ENCODE data around the gene HRCT1. TPM values are rescaled to one million over a fixed set of nuclear protein-coding genes. Genes with fewer than 3 reads are reported as not detected.
A peak's percentile ranks its signal among the peaks of the same experiment; 100 is the strongest.
"Not testable (repeated sequence)": the region's sequence is repeated elsewhere in the genome, so short reads cannot be mapped to it uniquely, and the experiment has no call there.

The HRCT1 gene
- total RNA-seq, 1 donor from 2014 or later: not detected

DNA sequence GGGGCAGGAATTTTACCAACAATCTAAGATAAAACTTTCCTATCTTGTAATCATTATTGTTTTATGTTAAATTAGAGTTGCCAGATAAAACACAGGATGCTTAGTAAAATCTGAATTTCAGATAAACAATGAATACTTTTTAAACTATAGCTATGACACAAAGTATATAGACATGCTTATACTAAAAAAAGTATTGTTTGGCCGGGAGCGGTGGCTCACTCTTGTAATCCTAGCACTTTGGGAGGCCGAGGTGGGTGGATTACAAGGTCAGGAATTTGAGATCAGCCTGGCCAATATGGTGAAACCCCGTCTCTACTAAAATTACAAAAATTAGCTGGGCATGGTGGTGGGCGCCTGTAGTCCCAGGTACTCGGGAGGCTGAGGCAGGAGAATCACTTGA lies 28.1 kb downstream of the HRCT1 start:
- H3K27me3 Mint-ChIP-seq; H3K9me3 Mint-ChIP-seq; H3K36me3 Mint-ChIP-seq (ENCODE audit: low read depth); H3K4me3 Mint-ChIP-seq; DNase-seq; intact Hi-C loops (cut with micrococcal nuclease); H3K27ac Mint-ChIP-seq: not testable (repeated sequence)
- peaks cover 16% of the 10 kb centered on the region for H3K4me1 Mint-ChIP-seq

DNA sequence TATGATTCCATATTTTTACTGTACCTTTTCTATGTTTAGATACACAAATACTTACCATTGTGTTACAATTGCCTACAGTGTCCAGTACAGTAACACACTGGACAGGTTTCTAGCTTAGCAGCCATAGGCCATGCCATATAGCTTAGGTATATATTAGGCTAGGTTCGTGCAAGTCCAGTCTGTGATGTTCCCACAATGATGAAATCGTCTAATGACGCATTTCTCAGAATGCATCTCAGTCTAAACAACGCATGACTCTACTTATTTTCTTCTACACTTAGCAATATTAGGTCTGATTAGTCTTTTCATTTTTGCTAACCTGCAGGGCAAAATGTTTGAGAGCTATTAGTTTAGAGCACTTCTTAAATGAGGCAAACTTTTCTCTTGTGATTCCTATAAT lies 29.3 kb downstream of the HRCT1 start:
- Mint-ChIP-seq H3K4me3 (no peak overlapping the region), H3K9me3 (peaks cover 3% of the 10 kb centered on the region), H3K36me3 (ENCODE audit: low read depth) (no peaks in the 10 kb centered on the region), H3K27me3 (peaks cover 4% of the 10 kb centered on the region), H3K4me1 (peaks cover 23% of the 10 kb centered on the region), H3K27ac (no peak overlapping the region)
- intact Hi-C loops (cut with micrococcal nuclease): no loop called here
- no peak for DNase-seq

DNA sequence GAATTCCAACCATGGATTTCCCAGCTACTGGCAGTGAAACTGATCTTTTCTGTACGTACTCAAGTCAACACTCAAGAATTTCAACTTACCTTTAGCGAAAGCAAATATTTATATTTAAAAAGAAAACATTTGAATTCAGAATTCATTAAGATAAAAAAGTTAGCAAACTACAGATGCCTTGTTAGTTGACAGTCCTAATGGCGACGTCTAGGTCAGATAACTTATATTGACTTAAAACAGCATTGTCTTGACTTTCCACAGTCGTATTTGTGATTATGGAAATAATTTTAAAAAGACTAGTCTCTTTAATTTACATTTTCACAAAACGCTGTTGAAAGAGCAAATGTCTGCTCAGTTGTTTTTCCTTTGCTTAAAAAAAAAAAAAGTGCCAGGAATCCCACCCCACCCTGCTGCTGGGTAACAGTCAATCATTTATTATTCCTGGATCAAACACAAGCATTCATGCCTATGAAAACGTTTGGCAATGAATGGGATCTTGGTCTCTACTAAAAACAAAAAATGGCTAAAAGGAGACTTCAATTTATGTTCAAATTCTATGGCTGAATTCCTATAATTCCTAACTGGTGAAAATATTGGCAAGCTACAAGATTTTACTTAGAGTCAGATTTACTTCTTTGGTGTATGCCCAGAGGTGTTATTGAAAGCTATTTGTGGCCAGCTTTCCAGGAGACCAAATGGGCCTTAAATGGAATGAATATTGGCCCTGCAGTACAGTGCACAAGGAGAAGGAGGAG lies 29.9 kb downstream of the HRCT1 start:
- Mint-ChIP-seq H3K27ac (no peak overlapping the region), H3K4me1 (peaks cover 29% of the 10 kb centered on the region), H3K4me3 (no peak overlapping the region), H3K9me3 (peaks cover 3% of the 10 kb centered on the region), H3K27me3 (peaks cover 2% of the 10 kb centered on the region), H3K36me3 (ENCODE audit: low read depth) (no peaks in the 10 kb centered on the region)
- DNase-seq: no peak
- intact Hi-C loops (cut with micrococcal nuclease): no loop called here

DNA sequence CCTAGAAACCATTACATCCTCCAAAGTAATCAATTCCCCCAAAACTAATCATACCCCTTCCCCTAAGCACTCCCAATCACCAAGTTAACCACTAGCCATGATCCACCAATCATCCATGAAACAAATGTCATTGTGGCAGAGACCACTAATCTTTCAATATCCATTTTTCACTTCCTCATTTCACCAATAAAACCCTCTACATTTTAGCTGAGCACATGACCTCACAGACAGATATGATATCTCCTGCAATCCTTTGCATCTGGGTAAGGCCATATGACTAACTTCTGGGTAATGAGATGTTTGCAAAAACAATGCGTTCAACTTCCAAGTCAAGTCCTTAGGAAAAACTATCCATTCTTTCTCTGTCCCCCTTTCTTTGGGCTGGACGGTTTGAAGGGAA lies 31.2 kb downstream of the HRCT1 start:
- H3K4me1 Mint-ChIP-seq: peaks cover 31% of the 10 kb centered on the region
- no peak for DNase-seq
- intact Hi-C loops (cut with micrococcal nuclease): no loop called here
- no peaks in the 10 kb centered on the region for H3K27me3 Mint-ChIP-seq
- no peak overlapping the region for H3K27ac Mint-ChIP-seq
- H3K4me3 Mint-ChIP-seq: no peak overlapping the region
- H3K9me3 Mint-ChIP-seq: peaks cover 3% of the 10 kb centered on the region
- H3K36me3 Mint-ChIP-seq (ENCODE audit: low read depth): no peaks in the 10 kb centered on the region

DNA sequence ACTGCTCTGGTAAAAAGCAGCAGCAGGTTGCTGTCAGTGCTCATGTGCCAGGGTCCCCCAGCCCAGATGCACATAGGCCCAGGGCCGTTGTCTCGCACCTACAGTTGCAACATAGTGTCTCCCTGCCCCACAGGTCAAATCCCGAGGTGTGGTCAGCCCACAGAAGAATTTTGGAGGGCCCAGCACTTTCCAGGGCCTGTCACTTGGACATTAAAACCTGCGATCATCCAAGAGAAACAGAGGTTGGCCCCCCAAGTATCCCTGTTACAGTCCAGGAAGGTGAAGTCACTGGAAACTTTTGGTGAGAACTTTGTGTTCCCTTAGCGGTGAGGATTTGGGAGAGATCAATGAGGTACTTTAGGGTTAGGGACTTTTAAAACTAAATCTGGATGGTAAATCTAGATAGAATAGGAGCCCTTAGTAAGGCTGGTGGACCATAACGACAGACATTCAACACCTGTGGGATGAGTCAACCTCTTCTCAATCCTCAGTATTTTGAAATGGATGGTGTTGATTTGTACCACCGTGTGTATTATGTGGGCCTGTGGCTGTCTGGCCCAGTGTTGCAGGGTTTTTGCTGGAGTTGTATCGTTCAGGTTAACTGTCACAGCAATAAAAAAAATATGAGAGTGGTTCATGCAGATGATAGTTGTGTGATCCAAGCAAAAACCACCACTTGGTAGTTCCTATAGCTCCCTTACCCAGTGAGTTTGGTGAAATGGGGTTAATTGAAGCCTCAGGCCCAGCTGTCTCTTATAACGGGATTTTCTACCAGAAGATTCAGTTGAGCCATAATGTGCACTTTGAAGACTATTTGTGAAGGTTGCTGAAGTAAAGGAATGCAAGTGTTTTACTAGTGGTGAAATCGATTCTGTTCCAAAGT lies 32.7 kb downstream of the HRCT1 start:
- Mint-ChIP-seq H3K36me3 (ENCODE audit: low read depth) (no peaks in the 10 kb centered on the region), H3K27me3 (no peaks in the 10 kb centered on the region), H3K4me3 (no peak overlapping the region), H3K27ac (no peak overlapping the region), H3K4me1 (peaks cover 21% of the 10 kb centered on the region), H3K9me3 (peaks cover 3% of the 10 kb centered on the region)
- no peak for DNase-seq
- intact Hi-C loops (cut with micrococcal nuclease): no loop called here

DNA sequence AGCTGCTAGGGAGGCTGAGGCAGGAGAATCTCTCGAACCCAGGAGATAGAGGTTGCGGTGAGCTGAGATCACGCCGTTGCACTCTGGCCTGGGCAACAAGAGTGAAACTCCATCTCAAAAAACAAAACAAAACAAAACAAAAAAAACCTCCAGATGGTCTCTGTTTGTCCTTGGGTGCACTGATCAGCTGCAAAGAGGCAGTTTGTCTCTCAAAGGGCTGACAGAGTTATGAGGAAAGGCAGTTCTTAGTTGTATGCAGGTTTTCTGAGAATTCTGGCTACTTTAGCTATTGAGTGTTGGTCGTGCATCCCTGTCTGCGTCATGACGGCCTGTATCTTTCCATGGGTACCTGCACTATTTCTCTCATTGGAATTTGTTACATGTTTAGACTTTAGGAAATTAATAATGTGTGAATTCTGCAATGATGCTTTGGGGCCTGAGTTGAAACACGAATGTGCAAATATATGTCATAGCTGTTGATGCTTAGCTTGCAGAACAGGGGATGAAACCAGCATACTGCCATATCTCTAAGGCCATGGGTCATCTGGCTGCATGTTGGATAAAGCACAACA lies 33.8 kb downstream of the HRCT1 start:
- H3K36me3 Mint-ChIP-seq (ENCODE audit: low read depth): no peaks in the 10 kb centered on the region
- H3K27ac Mint-ChIP-seq: no peak overlapping the region
- DNase-seq: no peak
- H3K9me3 Mint-ChIP-seq: peaks cover 3% of the 10 kb centered on the region
- H3K4me1 Mint-ChIP-seq: peaks cover 20% of the 10 kb centered on the region
- no peak overlapping the region for H3K4me3 Mint-ChIP-seq
- intact Hi-C loops (cut with micrococcal nuclease): no loop called here
- no peaks in the 10 kb centered on the region for H3K27me3 Mint-ChIP-seq

DNA sequence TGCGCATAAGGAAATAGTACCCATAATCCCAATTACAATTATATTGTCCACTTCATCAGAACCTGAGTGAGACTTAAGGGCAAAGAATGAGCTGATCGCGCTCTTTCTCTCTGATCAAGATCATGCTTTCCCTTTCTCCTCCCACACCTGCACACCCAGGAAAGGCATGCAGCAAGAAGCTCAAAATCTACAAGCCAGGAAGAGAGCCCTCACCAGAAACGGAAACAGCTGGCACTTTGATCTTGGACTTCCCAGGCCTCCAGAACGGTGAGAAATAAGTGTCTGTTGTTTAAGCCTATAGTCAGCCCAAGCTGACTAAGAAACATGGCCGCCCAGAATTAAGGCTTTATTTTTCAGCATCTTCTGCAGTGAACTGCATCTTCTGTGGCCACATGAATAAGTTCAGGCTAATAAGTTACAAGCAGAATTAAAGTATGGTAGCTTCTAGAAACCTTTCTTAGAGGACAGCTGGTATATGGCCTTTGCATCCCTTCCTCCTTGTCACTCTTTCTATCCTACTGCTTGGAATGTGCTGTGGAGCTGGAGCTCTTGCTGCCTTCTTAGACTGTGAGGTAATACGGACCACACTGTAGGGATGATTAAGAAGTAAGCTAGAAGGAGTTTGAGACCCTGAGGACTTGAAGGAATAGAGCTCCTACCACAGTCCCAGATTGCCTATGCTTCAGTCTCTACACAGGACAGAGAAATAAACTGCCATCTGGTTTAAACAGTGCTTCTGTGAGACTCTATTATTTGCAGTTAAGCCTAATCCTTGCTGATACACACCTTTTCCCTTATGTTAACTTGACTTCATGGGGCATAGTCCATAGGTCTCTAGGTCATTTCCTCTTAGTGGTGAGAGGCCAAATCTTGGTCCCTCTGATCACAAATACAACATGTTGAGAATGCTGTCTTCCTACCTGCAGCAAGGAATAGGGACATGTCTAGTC lies 34.7 kb downstream of the HRCT1 start:
- no peaks in the 10 kb centered on the region for H3K27me3 Mint-ChIP-seq
- peak overlapping the region; percentile 22 for H3K4me3 Mint-ChIP-seq
- H3K9me3 Mint-ChIP-seq: peaks cover 3% of the 10 kb centered on the region
- H3K4me1 Mint-ChIP-seq: peaks cover 22% of the 10 kb centered on the region
- H3K27ac Mint-ChIP-seq: no peak overlapping the region
- peak; percentile 81 for DNase-seq
- H3K36me3 Mint-ChIP-seq (ENCODE audit: low read depth): no peaks in the 10 kb centered on the region
- intact Hi-C loops (cut with micrococcal nuclease): no loop called here

DNA sequence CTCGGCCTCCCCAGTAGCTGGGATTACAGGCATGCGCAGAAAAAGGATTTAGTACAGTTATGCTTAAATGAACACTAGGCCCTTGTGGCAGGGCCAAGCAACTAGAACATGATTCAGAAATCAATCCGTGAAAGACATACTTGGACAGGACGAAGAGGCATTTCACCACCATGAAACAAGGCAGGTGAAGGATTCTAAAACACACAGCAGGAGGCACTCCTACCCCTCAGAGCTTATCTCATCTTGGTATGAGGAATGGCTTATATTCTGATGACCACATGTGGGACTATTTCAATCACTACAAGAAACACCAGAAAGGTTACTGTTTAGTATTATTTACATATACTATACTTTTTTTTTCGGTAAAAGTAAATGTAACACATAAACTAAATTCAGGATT lies 36.3 kb downstream of the HRCT1 start:
- H3K4me3 Mint-ChIP-seq: no peak overlapping the region
- H3K9me3 Mint-ChIP-seq: no peaks in the 10 kb centered on the region
- peaks cover 23% of the 10 kb centered on the region for H3K4me1 Mint-ChIP-seq
- no peak for DNase-seq
- H3K27ac Mint-ChIP-seq: no peak overlapping the region
- intact Hi-C loops (cut with micrococcal nuclease): no loop called here
- no peaks in the 10 kb centered on the region for H3K36me3 Mint-ChIP-seq (ENCODE audit: low read depth)
- H3K27me3 Mint-ChIP-seq: no peaks in the 10 kb centered on the region

DNA sequence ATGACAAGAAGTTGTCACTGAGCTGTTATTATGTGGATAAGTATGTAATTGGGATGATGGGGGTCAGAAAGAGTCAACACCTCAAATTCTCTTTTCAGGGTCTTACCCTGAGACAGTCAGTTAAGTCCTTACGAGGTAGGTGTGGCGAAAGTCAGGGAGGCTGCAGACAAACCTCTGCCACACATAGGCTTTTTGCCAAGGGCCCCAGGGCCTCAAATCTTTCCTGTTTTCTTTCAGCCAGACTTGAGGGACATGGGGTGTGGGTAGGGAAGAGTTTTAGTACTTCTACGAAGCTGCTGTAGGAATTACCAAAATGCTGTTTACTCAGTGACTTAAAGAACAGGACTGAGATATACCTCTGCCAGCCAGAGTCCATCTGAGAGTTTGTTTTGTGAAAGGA lies 38.2 kb downstream of the HRCT1 start:
- peaks cover 21% of the 10 kb centered on the region for H3K4me1 Mint-ChIP-seq
- H3K27me3 Mint-ChIP-seq: peaks cover 5% of the 10 kb centered on the region
- no peaks in the 10 kb centered on the region for H3K9me3 Mint-ChIP-seq
- no peaks in the 10 kb centered on the region for H3K36me3 Mint-ChIP-seq (ENCODE audit: low read depth)
- DNase-seq: no peak
- intact Hi-C loops (cut with micrococcal nuclease): no loop called here
- no peak overlapping the region for H3K4me3 Mint-ChIP-seq
- H3K27ac Mint-ChIP-seq: no peak overlapping the region

DNA sequence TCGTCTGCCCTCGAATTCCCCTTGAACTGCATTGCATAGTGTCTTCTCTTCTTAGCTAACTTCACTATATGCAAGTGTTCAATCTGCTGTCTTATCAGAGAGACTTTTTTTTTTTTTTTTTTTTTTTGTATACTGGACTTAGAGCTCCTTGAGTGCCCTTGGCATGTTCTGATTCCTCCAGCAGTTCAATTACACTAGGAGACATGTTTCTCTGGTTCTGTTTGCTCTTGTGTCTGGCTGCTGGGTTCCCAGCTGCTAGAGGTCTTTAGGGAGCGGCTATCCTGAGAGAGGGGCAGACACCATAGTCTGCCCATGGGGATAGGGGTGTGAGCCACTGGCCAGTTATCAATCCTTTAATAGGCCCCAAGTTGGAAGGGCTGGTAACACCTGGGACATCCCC lies 38.8 kb downstream of the HRCT1 start:
- Mint-ChIP-seq H3K27ac (no peak overlapping the region), H3K4me1 (peaks cover 19% of the 10 kb centered on the region), H3K27me3 (peaks cover 5% of the 10 kb centered on the region), H3K36me3 (ENCODE audit: low read depth) (no peaks in the 10 kb centered on the region), H3K4me3 (no peak overlapping the region), H3K9me3 (no peaks in the 10 kb centered on the region)
- intact Hi-C loops (cut with micrococcal nuclease): loop anchor here (1.0 kb wide), 1 partner anchor 42 kb away; no protein-coding TSS in a partner anchor
- DNase-seq: no peak

DNA sequence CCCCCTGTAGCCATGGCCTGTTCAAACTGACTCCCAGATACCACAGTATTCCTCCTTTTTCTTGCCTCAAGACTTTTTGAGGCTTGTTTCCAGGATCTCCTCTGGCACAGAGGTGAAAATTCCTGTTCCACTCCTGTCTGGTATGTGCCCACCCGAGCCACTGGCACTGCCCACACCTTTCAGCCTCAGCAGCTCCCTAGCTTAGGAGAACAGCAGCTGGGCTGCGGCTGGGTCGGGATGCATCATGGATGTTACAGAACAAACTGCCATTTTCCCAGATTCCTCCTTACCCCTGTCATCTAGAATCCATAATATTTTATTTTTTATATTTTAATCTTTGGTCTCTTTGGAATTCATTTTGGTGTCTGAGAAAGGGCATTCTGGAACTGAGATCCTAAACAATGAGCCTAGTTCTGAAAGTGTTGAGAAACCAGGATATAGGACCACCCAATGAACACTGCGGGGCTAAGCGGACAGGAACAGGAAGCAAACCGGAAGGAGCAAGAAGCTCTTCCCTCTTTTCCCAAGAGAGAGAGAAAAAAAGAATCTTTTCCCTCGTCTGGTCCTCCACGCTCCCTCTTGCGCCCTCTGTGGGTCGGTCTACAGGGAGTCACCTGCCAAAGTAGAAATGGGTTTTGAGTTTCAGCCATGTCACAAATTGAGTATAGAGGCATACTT lies 39.5 kb downstream of the HRCT1 start:
- Mint-ChIP-seq H3K36me3 (ENCODE audit: low read depth) (no peaks in the 10 kb centered on the region), H3K9me3 (no peaks in the 10 kb centered on the region), H3K4me1 (peaks cover 14% of the 10 kb centered on the region), H3K27ac (peak overlapping the region; percentile 20), H3K4me3 (no peak overlapping the region), H3K27me3 (peaks cover 5% of the 10 kb centered on the region)
- DNase-seq: peak; percentile 89
- intact Hi-C loops (cut with micrococcal nuclease): loop anchor here (1.0 kb wide), 1 partner anchor 42 kb away; no protein-coding TSS in a partner anchor

DNA sequence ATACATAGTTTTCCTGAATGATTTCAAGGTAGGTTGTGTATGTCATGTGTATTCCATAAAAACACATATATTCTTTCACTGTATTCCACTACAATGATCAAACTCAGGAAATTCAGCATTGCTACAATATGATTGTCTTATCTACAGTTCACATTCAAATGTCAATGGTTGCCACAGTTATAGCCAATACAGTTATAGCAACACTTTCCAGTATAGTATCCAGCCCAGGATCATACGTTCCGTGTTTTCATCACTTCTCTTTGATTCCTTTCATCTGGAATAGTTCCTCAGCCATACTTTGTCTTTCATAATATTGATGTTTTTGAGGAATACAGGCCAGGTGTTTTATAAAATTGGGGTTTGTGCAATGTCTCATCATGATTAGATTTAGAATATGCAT lies 42.4 kb downstream of the HRCT1 start:
- H3K4me3 Mint-ChIP-seq: no peak overlapping the region
- no peaks in the 10 kb centered on the region for H3K9me3 Mint-ChIP-seq
- H3K36me3 Mint-ChIP-seq (ENCODE audit: low read depth): no peaks in the 10 kb centered on the region

DNA sequence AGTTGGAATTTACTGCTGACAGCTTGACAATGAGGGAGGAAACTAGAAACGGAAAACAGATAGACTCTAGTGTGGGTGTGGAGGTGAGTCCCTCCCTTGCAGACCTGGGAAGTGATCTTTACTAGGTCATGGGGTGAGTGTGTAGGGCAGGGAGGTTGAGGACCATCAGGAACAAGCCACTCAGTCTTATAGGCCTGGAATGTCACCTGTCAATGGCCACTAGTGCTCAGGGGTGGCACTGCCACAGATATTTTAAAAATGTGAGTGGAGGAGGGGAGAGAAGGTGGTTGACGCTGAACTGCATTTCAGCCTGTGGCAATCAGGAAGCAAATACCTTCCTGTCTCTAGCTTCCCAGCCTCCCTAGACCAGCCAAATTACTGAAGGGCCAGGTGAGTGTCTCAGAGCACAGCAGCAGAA lies 42.9 kb downstream of the HRCT1 start:
- Mint-ChIP-seq H3K27me3 (peaks cover 8% of the 10 kb centered on the region), H3K9me3 (no peaks in the 10 kb centered on the region), H3K4me3 (no peak overlapping the region), H3K4me1 (peaks cover 5% of the 10 kb centered on the region), H3K36me3 (ENCODE audit: low read depth) (no peaks in the 10 kb centered on the region), H3K27ac (no peak overlapping the region)
- intact Hi-C loops (cut with micrococcal nuclease): no loop called here
- DNase-seq: peak; percentile 41

More for the DNA sequence above, 42.4 kb downstream of the HRCT1 start:
- Mint-ChIP-seq H3K27me3 (peaks cover 5% of the 10 kb centered on the region), H3K27ac (no peak overlapping the region), H3K4me1 (peaks cover 5% of the 10 kb centered on the region)
- intact Hi-C loops (cut with micrococcal nuclease): no loop called here
- no peak for DNase-seq
